AG04450 (cell line): Measurements from ENCODE around the gene CCDC192. TPM values are rescaled to one million over a fixed set of nuclear protein-coding genes. Genes with fewer than 3 reads are reported as not detected.
"Not testable (repeated sequence)": the region's sequence is repeated elsewhere in the genome, so short reads cannot be mapped to it uniquely, and the experiment has no call there.

Experiments used
- CTCF ChIA-PET: fragments of 300-600, 350-600 bp; formaldehyde crosslinking; extraction: SDS; loops from one replicate; lab custom pipeline; 2022; ENCODE audit warnings: antibody characterized with exemption, inconsistent platforms; lab: Charles Lee
- POLR2A ChIA-PET: fragments of 350-600 bp; formaldehyde crosslinking; extraction: SDS; loops from one replicate; lab custom pipeline; 2021; ENCODE audit warnings: antibody characterized with exemption, inconsistent platforms; lab: Yijun Ruan, JAX
- DNase-seq: peaks from one replicate; pipeline ENCODE4 v3.0.0-alpha.2; 2011; ENCODE audit warnings: low read depth, low spot score
- H3K27ac ChIP-seq: one replicate; pipeline ENCODE4 v1.5.1; 2012; ENCODE audit warnings: low read depth, low read length, control low read depth
- H3K27me3 ChIP-seq: one replicate; pipeline ENCODE4 v1.6.0; 2012; ENCODE audit warnings: low read length; ENCODE audit not compliant: control insufficient read depth, insufficient read depth
- H3K4me3 ChIP-seq: 2 replicates; pipeline ENCODE4 v1.5.1; 2011; ENCODE audit warnings: mild to moderate bottlenecking, low read depth, low read length, control low read depth
- H3K9me3 ChIP-seq: 2 replicates; pipeline ENCODE4 v1.5.1; 2012; ENCODE audit warnings: low read length; ENCODE audit not compliant: control insufficient read depth, insufficient read depth
- CTCF ChIP-seq: IDR thresholded peaks from 2 replicates; pipeline ENCODE4 v1.5.1; 2011; ENCODE audit warnings: low read depth, low read length, control low read depth, inconsistent platforms
- polyA plus RNA-seq: library from polyadenylated mRNA; depleted of rRNA; stranded (reverse); fragments of >200 nt; gene quantifications from 2 replicates; pipeline ENCODE4 v1.2.3, GENCODE V29; 2011

Gene CCDC192
- polyA plus RNA-seq, 1 experiment, result not detected

- Histone ChIP-seq H3K27ac (no peak overlapping the region), H3K4me3 (no peak overlapping the region), H3K9me3 (no peaks in the 10 kb centered on the region), H3K27me3 (no peaks in the 10 kb centered on the region)
- CTCF ChIA-PET, result no interaction called here
- DNase-seq, result no peak
- no peak for TF ChIP-seq CTCF
- POLR2A ChIA-PET, result interaction anchor here (0.6 kb wide), 1 partner anchor 343 kb away, joined by 4 read pairs; no protein-coding TSS in a partner anchor
Measured at GRCh38 chr5:127666043-127666716, 37.0 kb upstream of the CCDC192 start.

- no peak for DNase-seq
- Histone ChIP-seq H3K27ac (no peak overlapping the region), H3K4me3 (no peak overlapping the region), H3K27me3 (no peaks in the 10 kb centered on the region), H3K9me3 (no peaks in the 10 kb centered on the region)
- TF ChIP-seq CTCF, result no peak
- ChIA-PET CTCF (no interaction called here), POLR2A (no interaction called here)
Measured at GRCh38 chr5:127667926-127668325, 35.3 kb upstream of the CCDC192 start.

- no peak overlapping the region for H3K27ac ChIP-seq
- no peaks in the 10 kb centered on the region for H3K27me3 ChIP-seq
- ChIA-PET CTCF (no interaction called here), POLR2A (no interaction called here)
- H3K4me3 ChIP-seq, result no peak overlapping the region
- no peak for TF ChIP-seq CTCF
- H3K9me3 ChIP-seq, result no peaks in the 10 kb centered on the region
- no peak for DNase-seq
Measured at GRCh38 chr5:127671218-127671617, 32.0 kb upstream of the CCDC192 start.

GRCh38 chr5:127673117-127673800 is 29.9 kb upstream of the CCDC192 start:
- Histone ChIP-seq H3K27ac (no peak overlapping the region), H3K27me3 (no peaks in the 10 kb centered on the region), H3K9me3 (no peaks in the 10 kb centered on the region), H3K4me3 (no peak overlapping the region)
- ChIA-PET CTCF (no interaction called here), POLR2A (no interaction called here)
- no peak for TF ChIP-seq CTCF
- DNase-seq, result no peak

- H3K9me3 ChIP-seq, H3K27me3 ChIP-seq, H3K27ac ChIP-seq, POLR2A ChIA-PET, H3K4me3 ChIP-seq, CTCF ChIA-PET, DNase-seq: not testable (repeated sequence)
Measured at GRCh38 chr5:127676951-127677350, 26.2 kb upstream of the CCDC192 start.

GRCh38 chr5:127679691-127680330 is 23.4 kb upstream of the CCDC192 start:
- CTCF ChIA-PET, POLR2A ChIA-PET, H3K9me3 ChIP-seq, H3K27me3 ChIP-seq, H3K4me3 ChIP-seq, H3K27ac ChIP-seq, DNase-seq: not testable (repeated sequence)
